ENCODE measurements around the gene HSF2.

Gene HSF2

GRCh38 chr6:122399348-122400120 lies at the start of gene HSF2:
Gene HSF2 (plus strand): TSS chr6:122399652. CDS start chr6:122399738, 86 bp downstream.
- peak; percentile 98 for DNase-seq

GRCh38 chr6:122352981-122353664 lies 46.3 kb upstream of the HSF2 start:
- no peak for DNase-seq

- no peak for DNase-seq
Measured at GRCh38 chr6:122360809-122361208, 38.6 kb upstream of the HSF2 start.

GRCh38 chr6:122361314-122361979 lies 38.0 kb upstream of the HSF2 start:
- no peak for DNase-seq

- DNase-seq = peak; percentile 9
Measured at GRCh38 chr6:122363769-122364483, 35.5 kb upstream of the HSF2 start.

GRCh38 chr6:122365775-122366403 lies 33.6 kb upstream of the HSF2 start:
- peak; percentile 10 for DNase-seq

GRCh38 chr6:122367171-122367570 lies 32.3 kb upstream of the HSF2 start:
- no peak for DNase-seq

GRCh38 chr6:122369536-122369935 lies 29.9 kb upstream of the HSF2 start:
- no peak for DNase-seq

- DNase-seq = peak; percentile 10
Measured at GRCh38 chr6:122372647-122373046, 26.8 kb upstream of the HSF2 start.

GRCh38 chr6:122374307-122374706 lies 25.1 kb upstream of the HSF2 start:
- DNase-seq = no peak

- no peak for DNase-seq
Measured at GRCh38 chr6:122376246-122376645, 23.2 kb upstream of the HSF2 start.

- peak; percentile 84 for DNase-seq
Measured at GRCh38 chr6:122381494-122382265, 17.8 kb upstream of the HSF2 start.

- no peak for DNase-seq
Measured at GRCh38 chr6:122385857-122386612, 13.4 kb upstream of the HSF2 start.

GRCh38 chr6:122388945-122389344 lies 10.5 kb upstream of the HSF2 start:
- no peak for DNase-seq

GRCh38 chr6:122389704-122390372 lies 9.6 kb upstream of the HSF2 start:
- DNase-seq = no peak

GRCh38 chr6:122392564-122393350 lies 6.7 kb upstream of the HSF2 start:
- no peak for DNase-seq

- no peak for DNase-seq
Measured at GRCh38 chr6:122393351-122393896, 6.0 kb upstream of the HSF2 start.

GRCh38 chr6:122394016-122394415 lies 5.4 kb upstream of the HSF2 start:
- DNase-seq = no peak

GRCh38 chr6:122399055-122399347 lies 451 bp upstream of the HSF2 start:
- no peak for DNase-seq

GRCh38 chr6:122400121-122400450 lies 634 bp downstream of the HSF2 start:
- peak; percentile 53 for DNase-seq

All from hematopoietic multipotent progenitor cell treated with erythropoietin and hydrocortisone succinate and interleukin-3 and kit ligand, for 6 days (in vitro differentiated cells).